ENCODE measurements around the gene POU4F3. TPM values are rescaled to one million over a fixed set of nuclear protein-coding genes. Genes with fewer than 3 reads are reported as not detected.

Gene POU4F3
- total and polyA plus RNA-seq, 10 donors: 0.03 to 0.16 (median 0.07) TPM; not detected in 6

DNA sequence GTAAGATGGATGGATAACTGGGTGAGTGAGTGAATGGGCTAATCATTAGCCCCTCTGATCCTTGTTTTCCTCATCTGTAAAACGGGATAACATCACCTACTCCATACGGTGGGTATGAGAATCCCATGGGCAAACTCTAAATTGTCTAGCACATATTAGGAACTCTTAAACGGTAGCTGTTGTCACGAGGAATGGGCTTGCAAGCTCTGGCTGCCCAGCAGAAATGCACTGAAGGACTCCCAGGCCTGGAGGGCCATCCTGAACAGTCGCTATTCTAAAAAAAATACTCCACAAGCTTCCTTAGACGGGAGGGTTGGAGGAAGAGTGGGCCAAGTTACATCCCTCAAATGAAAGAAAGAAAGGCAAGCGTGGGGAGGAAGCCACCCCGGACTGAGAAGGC lies 711 bp upstream of the POU4F3 start:
- Histone ChIP-seq H3K4me3 (no peak overlapping the region), H3K9me3 (peaks cover 0 to 3% (median 0%) of the 10 kb centered on the region in 8 donors), H3K36me3 (no peaks in the 10 kb centered on the region), H3K27me3 (replicated peaks in 1 of 7) (peaks cover 0 to 99% (median 75%) of the 10 kb centered on the region in 7 donors), H3K4me1 (peaks cover 0 to 24% (median 4%) of the 10 kb centered on the region in 6 donors), H3K27ac (no peak overlapping the region)
- TF ChIP-seq POLR2AphosphoS5 (IDR thresholded peaks at IDR 0.05) (no peak), POLR2A (IDR thresholded peaks at IDR 0.05) (no peak)
- TF ChIP-seq, protein P1, sequence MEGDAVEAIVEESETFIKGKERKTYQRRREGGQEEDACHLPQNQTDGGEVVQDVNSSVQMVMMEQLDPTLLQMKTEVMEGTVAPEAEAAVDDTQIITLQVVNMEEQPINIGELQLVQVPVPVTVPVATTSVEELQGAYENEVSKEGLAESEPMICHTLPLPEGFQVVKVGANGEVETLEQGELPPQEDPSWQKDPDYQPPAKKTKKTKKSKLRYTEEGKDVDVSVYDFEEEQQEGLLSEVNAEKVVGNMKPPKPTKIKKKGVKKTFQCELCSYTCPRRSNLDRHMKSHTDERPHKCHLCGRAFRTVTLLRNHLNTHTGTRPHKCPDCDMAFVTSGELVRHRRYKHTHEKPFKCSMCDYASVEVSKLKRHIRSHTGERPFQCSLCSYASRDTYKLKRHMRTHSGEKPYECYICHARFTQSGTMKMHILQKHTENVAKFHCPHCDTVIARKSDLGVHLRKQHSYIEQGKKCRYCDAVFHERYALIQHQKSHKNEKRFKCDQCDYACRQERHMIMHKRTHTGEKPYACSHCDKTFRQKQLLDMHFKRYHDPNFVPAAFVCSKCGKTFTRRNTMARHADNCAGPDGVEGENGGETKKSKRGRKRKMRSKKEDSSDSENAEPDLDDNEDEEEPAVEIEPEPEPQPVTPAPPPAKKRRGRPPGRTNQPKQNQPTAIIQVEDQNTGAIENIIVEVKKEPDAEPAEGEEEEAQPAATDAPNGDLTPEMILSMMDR (IDR thresholded peaks at IDR 0.05 in 8 of 11, conservative IDR thresholded peaks at IDR 0.05 in 3 of 11): no peak
- no peak for DNase-seq
- WGBS, 5 donors: 1 to 4% (median 2%) methylated on average over 8 of the region's 8 CpGs
- intact Hi-C loops (cut with DNase I; ENCODE audit: low total_unique reads): no loop called here

DNA sequence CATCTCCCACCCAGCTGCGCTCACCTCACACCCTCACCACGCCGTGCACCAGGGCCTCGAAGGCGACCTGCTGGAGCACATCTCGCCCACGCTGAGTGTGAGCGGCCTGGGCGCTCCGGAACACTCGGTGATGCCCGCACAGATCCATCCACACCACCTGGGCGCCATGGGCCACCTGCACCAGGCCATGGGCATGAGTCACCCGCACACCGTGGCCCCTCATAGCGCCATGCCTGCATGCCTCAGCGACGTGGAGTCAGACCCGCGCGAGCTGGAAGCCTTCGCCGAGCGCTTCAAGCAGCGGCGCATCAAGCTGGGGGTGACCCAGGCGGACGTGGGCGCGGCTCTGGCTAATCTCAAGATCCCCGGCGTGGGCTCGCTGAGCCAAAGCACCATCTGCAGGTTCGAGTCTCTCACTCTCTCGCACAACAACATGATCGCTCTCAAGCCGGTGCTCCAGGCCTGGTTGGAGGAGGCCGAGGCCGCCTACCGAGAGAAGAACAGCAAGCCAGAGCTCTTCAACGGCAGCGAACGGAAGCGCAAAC lies 1.1 kb downstream of the POU4F3 start:
- H3K27me3 ChIP-seq (replicated peaks in 1 of 7): peaks cover 0 to 99% (median 84%) of the 10 kb centered on the region in 7 donors
- DNase-seq: no peak
- H3K9me3 ChIP-seq: peaks cover 0 to 3% (median 0%) of the 10 kb centered on the region in 8 donors
- H3K27ac ChIP-seq: no peak overlapping the region
- H3K36me3 ChIP-seq: no peaks in the 10 kb centered on the region
- H3K4me1 ChIP-seq: peaks cover 0 to 36% (median 9%) of the 10 kb centered on the region in 6 donors
- intact Hi-C loops (cut with DNase I; ENCODE audit: low total_unique reads): no loop called here
- TF ChIP-seq, protein P1 (IDR thresholded peaks at IDR 0.05 in 8 of 11, conservative IDR thresholded peaks at IDR 0.05 in 3 of 11): no peak
- no peak for TF ChIP-seq POLR2A (IDR thresholded peaks at IDR 0.05)
- TF ChIP-seq POLR2AphosphoS5 (IDR thresholded peaks at IDR 0.05): no peak
- H3K4me3 ChIP-seq: peak overlapping the region in 1 of 8 donors; percentile 15
- 12 to 22% (median 13%) methylated on average over 15 to 44 of the region's 44 CpGs for WGBS, 5 donors

DNA sequence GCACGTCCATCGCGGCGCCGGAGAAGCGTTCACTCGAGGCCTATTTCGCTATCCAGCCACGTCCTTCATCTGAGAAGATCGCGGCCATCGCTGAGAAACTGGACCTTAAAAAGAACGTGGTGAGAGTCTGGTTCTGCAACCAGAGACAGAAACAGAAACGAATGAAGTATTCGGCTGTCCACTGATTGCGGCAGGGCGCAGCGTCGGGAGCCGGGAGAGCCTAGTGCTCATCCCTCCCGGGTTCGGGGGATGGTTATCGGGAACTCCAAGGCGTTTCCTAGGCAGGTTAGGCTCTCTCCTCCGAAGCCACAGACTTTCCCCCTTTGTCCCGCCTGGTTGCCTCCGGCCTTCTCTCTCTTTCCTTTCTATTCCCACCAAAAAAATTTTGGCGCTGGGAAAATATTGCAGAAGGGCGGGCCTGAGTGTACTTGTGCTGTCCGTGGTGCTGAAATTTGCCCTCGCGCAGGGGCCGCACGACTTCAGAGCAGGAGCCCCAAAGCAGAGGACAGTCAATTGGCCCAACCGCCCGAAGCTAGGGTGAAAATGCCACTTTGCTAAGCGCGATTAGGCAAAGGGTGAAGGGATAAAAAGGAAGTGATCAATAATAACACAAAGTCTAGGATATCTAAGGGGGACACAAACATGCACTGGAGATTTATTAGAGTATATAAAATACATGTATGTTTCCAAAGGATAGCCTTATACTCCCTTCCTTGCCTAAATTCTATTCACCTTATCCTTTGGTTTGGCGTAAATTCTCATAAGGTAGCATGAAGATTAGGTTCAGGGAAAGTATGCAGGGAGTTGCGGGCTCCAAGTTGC lies 1.8 kb downstream of the POU4F3 start:
- Histone ChIP-seq H3K27me3 (replicated peaks in 1 of 7) (peaks cover under 1 to 100% (median 89%) of the 10 kb centered on the region in 7 donors), H3K36me3 (no peaks in the 10 kb centered on the region), H3K27ac (no peak overlapping the region), H3K4me3 (peak overlapping the region in 2 of 8 donors; percentile 15 to 27), H3K9me3 (peaks cover 0 to 3% (median 0%) of the 10 kb centered on the region in 8 donors), H3K4me1 (peaks cover 4 to 42% (median 16%) of the 10 kb centered on the region in 6 donors)
- WGBS, 5 donors: 7 to 17% (median 8%) methylated on average over 31 to 40 of the region's 40 CpGs
- TF ChIP-seq POLR2A (IDR thresholded peaks at IDR 0.05) (no peak), POLR2AphosphoS5 (IDR thresholded peaks at IDR 0.05) (no peak)
- TF ChIP-seq, protein P1 (IDR thresholded peaks at IDR 0.05 in 8 of 11, conservative IDR thresholded peaks at IDR 0.05 in 3 of 11): no peak
- no peak for DNase-seq
- intact Hi-C loops (cut with DNase I; ENCODE audit: low total_unique reads): no loop called here

DNA sequence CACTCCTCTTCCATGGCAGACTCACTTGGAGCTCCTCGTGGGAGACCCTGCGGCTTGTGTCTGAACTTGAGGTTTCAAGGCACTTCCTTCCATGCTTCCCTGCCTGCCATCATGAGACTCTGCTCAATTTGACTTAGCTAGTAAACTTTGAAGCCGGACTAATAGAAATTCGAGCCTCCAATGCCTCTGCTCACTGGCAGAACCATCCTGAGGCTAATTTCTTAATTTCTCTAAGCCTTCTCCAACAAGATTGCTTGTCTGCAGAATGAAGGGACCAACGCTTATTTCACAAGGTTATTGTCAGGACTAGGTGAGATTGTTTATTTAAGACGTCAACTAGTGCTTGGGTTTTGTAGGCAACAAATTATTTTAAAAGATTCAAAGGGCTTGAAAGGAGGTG lies 3.2 kb downstream of the POU4F3 start:
- Histone ChIP-seq H3K27ac (no peak overlapping the region), H3K4me3 (no peak overlapping the region), H3K9me3 (peaks cover 0 to 3% (median 0%) of the 10 kb centered on the region in 8 donors), H3K4me1 (peaks cover 9 to 49% (median 22%) of the 10 kb centered on the region in 6 donors), H3K27me3 (replicated peaks in 1 of 7) (peaks cover 3 to 100% (median 95%) of the 10 kb centered on the region in 7 donors), H3K36me3 (no peaks in the 10 kb centered on the region)
- intact Hi-C loops (cut with DNase I; ENCODE audit: low total_unique reads): no loop called here
- WGBS, 5 donors: 6 to 13% (median 10%) methylated on average over 6 of the region's 6 CpGs
- TF ChIP-seq, protein P1 (IDR thresholded peaks at IDR 0.05 in 8 of 11, conservative IDR thresholded peaks at IDR 0.05 in 3 of 11): no peak
- TF ChIP-seq POLR2AphosphoS5 (IDR thresholded peaks at IDR 0.05) (no peak), POLR2A (IDR thresholded peaks at IDR 0.05) (no peak)
- no peak for DNase-seq

Measured in spleen (tissue), 11 donors.